ENCODE measurements around the gene DPF3.
"Not testable (repeated sequence)": the region's sequence is repeated elsewhere in the genome, so short reads cannot be mapped to it uniquely, and the experiment has no call there.

DPF3 gene

GRCh38 chr14:72756967-72757366 lies 136.9 kb downstream of the DPF3 start:
- DNase-seq, result no peak

- DNase-seq, result no peak
Observed at GRCh38 chr14:72755766-72756165, 138.1 kb downstream of the DPF3 start.

GRCh38 chr14:72754949-72755348 lies 139.0 kb downstream of the DPF3 start:
- no peak for DNase-seq

- DNase-seq, result no peak
Observed at GRCh38 chr14:72753879-72754400, 140.0 kb downstream of the DPF3 start.

- DNase-seq, result no peak
Observed at GRCh38 chr14:72753044-72753710, 140.7 kb downstream of the DPF3 start.

GRCh38 chr14:72752034-72752412 lies 141.9 kb downstream of the DPF3 start:
- DNase-seq, result no peak

GRCh38 chr14:72751276-72752033 lies 142.4 kb downstream of the DPF3 start:
- DNase-seq, result no peak

- not testable (repeated sequence) for DNase-seq
Observed at GRCh38 chr14:72748921-72749320, 145.0 kb downstream of the DPF3 start.

GRCh38 chr14:72747652-72748051 lies 146.2 kb downstream of the DPF3 start:
- DNase-seq, result no peak

GRCh38 chr14:72745991-72746980 lies 147.6 kb downstream of the DPF3 start:
- DNase-seq, result no peak

- no peak for DNase-seq
Observed at GRCh38 chr14:72745546-72745945, 148.4 kb downstream of the DPF3 start.

GRCh38 chr14:72744416-72745120 lies 149.3 kb downstream of the DPF3 start:
- DNase-seq, result no peak

- no peak for DNase-seq
Observed at GRCh38 chr14:72743626-72744025, 150.3 kb downstream of the DPF3 start.

- no peak for DNase-seq
Observed at GRCh38 chr14:72742838-72743195, 151.1 kb downstream of the DPF3 start.

GRCh38 chr14:72742118-72742837 lies 151.6 kb downstream of the DPF3 start:
- no peak for DNase-seq

GRCh38 chr14:72741826-72742117 lies 152.1 kb downstream of the DPF3 start:
- no peak for DNase-seq

GRCh38 chr14:72740966-72741825 lies 152.7 kb downstream of the DPF3 start:
- no peak for DNase-seq

- DNase-seq, result no peak
Observed at GRCh38 chr14:72740504-72740961, 153.4 kb downstream of the DPF3 start.

GRCh38 chr14:72739446-72740405 lies 154.2 kb downstream of the DPF3 start:
- no peak for DNase-seq

- DNase-seq, result no peak
Observed at GRCh38 chr14:72738161-72738611, 155.7 kb downstream of the DPF3 start.

Data from COR-L47 (cell line).